HG03159 (cell line): ENCODE results near the gene MRPS18B.
"Not testable (repeated sequence)": the region's sequence is repeated elsewhere in the genome, so short reads cannot be mapped to it uniquely, and the experiment has no call there.

ENCODE experiments used
- ATAC-seq: cut with Tn5 transposase; IDR thresholded peaks from one replicate; pipeline ENCODE4 v1.9.1; 2021; ENCODE audit warnings: mild to moderate bottlenecking, moderate library complexity; ENCODE audit not compliant: unreplicated experiment

Gene MRPS18B

GRCh38 chr6:30635834-30636233 is 18.2 kb downstream of the MRPS18B start:
- no peak for ATAC-seq

GRCh38 chr6:30640481-30640880 is 22.8 kb downstream of the MRPS18B start:
- ATAC-seq, result no peak

DNA sequence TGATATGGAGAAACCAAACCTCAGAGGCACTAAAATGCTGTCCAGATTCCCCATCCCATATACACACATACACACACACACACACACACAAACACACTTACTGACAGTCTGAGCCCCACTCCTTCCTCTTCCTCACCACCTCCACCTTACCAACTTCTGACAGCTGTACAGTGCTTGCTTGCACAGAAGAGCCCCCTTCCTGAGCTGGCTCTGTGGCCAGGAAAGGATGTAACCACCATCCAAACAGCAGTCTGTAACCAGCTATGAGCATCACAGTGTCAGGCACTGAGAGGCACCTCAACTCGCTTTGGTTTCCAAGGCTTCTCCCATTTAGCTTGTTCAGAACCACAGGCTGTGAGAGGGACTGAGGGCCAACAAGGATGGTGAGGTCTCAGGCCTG is 23.4 kb downstream of the MRPS18B start:
- no peak for ATAC-seq

GRCh38 chr6:30643656-30644055 is 26.0 kb downstream of the MRPS18B start:
- ATAC-seq, result no peak

- ATAC-seq, result no peak
Observed at GRCh38 chr6:30644769-30645168, 27.1 kb downstream of the MRPS18B start.

GRCh38 chr6:30645989-30646388 is 28.3 kb downstream of the MRPS18B start:
- no peak for ATAC-seq

GRCh38 chr6:30646450-30647241 is 29.0 kb downstream of the MRPS18B start, which contains the start of gene C6orf136:
C6orf136 (plus strand) TSS chr6:30647133; CDS start chr6:30647232, 99 bp downstream.
- ATAC-seq, result peak; percentile 59

DNA sequence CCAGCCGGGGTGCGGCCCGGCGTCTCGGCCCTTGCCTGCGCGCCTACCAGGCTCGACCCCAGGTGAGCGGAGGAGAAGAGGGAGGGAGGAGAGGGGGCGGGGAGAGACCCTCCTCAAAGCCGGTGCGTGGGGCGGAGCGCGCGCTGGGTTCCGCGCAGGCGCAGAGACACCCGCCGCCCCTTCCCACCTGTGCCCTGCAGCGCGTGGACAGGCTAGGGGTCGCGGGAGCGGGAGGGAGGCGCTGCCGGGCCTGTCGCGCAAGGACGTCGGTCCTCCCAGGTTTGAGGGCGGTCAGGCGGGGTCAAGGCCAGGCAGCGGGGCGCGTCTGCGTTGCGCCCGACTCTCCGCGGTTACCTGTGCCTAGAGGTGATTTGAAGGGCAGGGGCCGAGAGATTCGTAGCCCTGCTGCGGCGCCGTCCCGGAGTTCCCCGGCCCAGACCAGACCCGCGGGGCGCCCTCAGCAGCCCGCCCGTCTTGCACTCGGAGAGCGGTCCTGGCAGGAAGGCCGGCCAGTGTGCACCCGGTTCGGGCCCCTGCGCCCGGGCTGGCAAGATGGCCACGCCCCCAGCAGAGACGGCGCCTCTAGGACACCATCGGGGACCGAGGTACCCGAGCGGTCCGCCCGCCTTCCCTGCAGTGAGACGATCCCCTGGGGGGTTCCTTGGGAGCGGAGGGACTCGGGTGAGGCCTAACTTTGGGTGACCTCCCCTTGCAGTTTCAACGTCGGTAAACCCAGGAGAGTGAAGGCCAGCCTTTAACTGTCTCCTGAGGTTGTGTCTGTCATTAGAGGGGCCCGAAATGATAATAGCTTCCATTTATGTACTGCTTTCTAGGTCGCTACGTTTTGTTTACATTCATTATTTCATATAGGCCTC is 29.8 kb downstream of the MRPS18B start:
- peak; percentile 57 for ATAC-seq

GRCh38 chr6:30651143-30651542 is 33.5 kb downstream of the MRPS18B start:
- no peak for ATAC-seq

GRCh38 chr6:30654798-30655742 is 37.4 kb downstream of the MRPS18B start:
- ATAC-seq, result no peak

- ATAC-seq, result no peak
Observed at GRCh38 chr6:30655743-30656094, 38.1 kb downstream of the MRPS18B start.

GRCh38 chr6:30656513-30656912 is 38.9 kb downstream of the MRPS18B start:
- ATAC-seq, result no peak

DNA sequence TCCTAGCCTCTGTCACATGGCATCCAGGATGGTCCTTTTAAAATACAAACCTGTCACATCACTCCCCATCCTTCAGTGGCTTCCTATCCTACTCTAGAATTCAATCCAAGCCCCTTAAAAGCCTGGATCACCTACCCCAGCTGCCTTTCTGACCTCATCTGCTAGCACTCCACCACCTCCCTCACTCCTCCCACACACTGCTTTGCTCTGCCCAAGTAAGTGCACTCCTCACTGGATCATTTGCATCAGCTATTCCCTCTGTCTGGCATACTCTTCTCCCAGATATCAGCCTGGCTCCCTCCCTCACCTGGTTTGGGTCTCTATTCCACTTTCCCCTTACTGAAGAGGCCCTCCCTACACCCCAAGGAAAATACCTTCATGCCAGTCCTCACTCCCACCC is 39.8 kb downstream of the MRPS18B start:
- ATAC-seq, result no peak

GRCh38 chr6:30657922-30658321 is 40.3 kb downstream of the MRPS18B start:
- ATAC-seq, result not testable (repeated sequence)

DNA sequence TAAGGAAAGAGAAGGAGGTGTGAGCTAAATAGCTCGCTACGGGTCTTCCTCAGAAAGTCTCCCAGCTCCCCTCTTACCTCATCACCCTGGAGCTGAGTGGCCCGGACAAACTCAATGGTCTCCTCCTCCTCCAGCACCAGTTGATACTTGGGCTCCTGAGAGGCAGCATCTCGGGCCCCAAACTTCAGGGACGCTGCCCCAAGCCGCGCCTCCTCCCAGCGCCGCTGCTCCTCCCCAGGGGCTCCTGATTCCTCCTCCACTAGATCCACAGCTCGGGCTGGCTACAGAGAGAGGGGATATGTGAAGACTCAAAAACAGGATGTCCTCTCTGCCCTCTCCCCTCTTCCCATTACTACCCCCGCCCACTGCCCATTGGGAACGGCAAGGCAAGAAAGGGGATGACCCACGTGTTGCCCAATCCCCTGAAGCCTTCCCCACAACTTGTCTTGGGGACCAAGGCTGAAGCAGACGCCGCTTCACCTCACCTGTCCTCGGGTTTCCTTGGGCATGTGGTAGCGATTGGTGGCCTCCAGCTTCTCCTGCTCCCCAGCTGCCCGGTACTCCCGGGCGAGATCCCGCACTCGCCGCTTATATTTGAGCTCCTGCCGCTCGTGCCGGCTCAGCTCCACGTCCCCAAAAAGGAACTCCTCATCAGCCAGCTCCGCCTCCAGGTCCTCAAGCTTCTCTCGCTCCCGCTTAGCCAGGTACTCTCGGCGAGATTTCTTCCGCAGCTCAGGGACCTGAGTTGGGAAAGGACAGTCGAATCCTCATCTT is 47.5 kb downstream of the MRPS18B start:
- no peak for ATAC-seq

GRCh38 chr6:30666300-30666699 is 48.7 kb downstream of the MRPS18B start:
- ATAC-seq, result not testable (repeated sequence)

- ATAC-seq, result no peak
Observed at GRCh38 chr6:30670760-30671527, 53.3 kb downstream of the MRPS18B start.

GRCh38 chr6:30672445-30673253 is 55.0 kb downstream of the MRPS18B start, which contains the start of gene DHX16:
DHX16 (minus strand) TSS chr6:30673006; CDS start chr6:30672841, 165 bp downstream.
- ATAC-seq, result peak; percentile 63
